ENCODE results near the gene MT1A.
"Not testable (repeated sequence)": the region's sequence is repeated elsewhere in the genome, so short reads cannot be mapped to it uniquely, and the experiment has no call there.

The MT1A gene

GRCh38 chr16:56658327-56658875 lies 19.9 kb downstream of the MT1A start:
- FAIRE-seq: no peak

GRCh38 chr16:56662357-56663354 lies 24.2 kb downstream of the MT1A start:
- FAIRE-seq: no peak

GRCh38 chr16:56664506-56664905 lies 26.0 kb downstream of the MT1A start:
- FAIRE-seq: no peak

GRCh38 chr16:56665286-56666261 lies 27.1 kb downstream of the MT1A start:
- FAIRE-seq: not testable (repeated sequence)

- FAIRE-seq: no peak
Measured at GRCh38 chr16:56667581-56668571, 29.4 kb downstream of the MT1A start, which contains the start of gene MT1G. TSS of gene MT1G (minus strand) at chr16:56668065. CDS start at chr16:56667993, 72 bp downstream.

- no peak for FAIRE-seq
Measured at GRCh38 chr16:56669005-56669839, 30.8 kb downstream of the MT1A start, which contains the start of gene MT1H. TSS of gene MT1H (plus strand) at chr16:56669814. CDS start at chr16:56669885, 71 bp downstream.

- no peak for FAIRE-seq
Measured at GRCh38 chr16:56669840-56670619, 31.6 kb downstream of the MT1A start.

- no peak for FAIRE-seq
Measured at GRCh38 chr16:56670620-56670934, 32.1 kb downstream of the MT1A start.

- not testable (repeated sequence) for FAIRE-seq
Measured at GRCh38 chr16:56671691-56672090, 33.2 kb downstream of the MT1A start.

- not testable (repeated sequence) for FAIRE-seq
Measured at GRCh38 chr16:56672171-56672570, 33.7 kb downstream of the MT1A start.

- no peak for FAIRE-seq
Measured at GRCh38 chr16:56672761-56673536, 34.5 kb downstream of the MT1A start.

GRCh38 chr16:56673921-56674320 lies 35.5 kb downstream of the MT1A start:
- no peak for FAIRE-seq

- FAIRE-seq: not testable (repeated sequence)
Measured at GRCh38 chr16:56674570-56674969, 36.1 kb downstream of the MT1A start.

- FAIRE-seq: no peak
Measured at GRCh38 chr16:56675685-56676210, 37.3 kb downstream of the MT1A start.

GRCh38 chr16:56677474-56677873 lies 39.0 kb downstream of the MT1A start:
- no peak for FAIRE-seq

- FAIRE-seq: no peak
Measured at GRCh38 chr16:56679078-56679730, 40.7 kb downstream of the MT1A start.

- no peak for FAIRE-seq
Measured at GRCh38 chr16:56679818-56680217, 41.4 kb downstream of the MT1A start.

All from colon (tissue), 2 donors.